ENCODE results near the gene DOK1. TPM values are rescaled to one million over a fixed set of nuclear protein-coding genes. Genes with fewer than 3 reads are reported as not detected.

Gene DOK1
- total RNA-seq, 1 experiment from 2014 or later, result 24.7 TPM

- Histone ChIP-seq H4K20me1 (ENCODE audit: insufficient read depth, low read depth, low read length) (peaks cover 13% of the 10 kb centered on the region; the same call in 1 of the 2 replicates), H3K27me3 (ENCODE audit: low read length) (no peaks in the 10 kb centered on the region)
Measured at GRCh38 chr2:74524005-74524404, 30.5 kb upstream of the DOK1 start.

GRCh38 chr2:74524955-74525716 lies 29.4 kb upstream of the DOK1 start:
- Histone ChIP-seq H3K4me1 (ENCODE audit: low read length) (peaks cover 24% of the 10 kb centered on the region), H2AFZ (ENCODE audit: low read length) (no peak overlapping the region), H3K9ac (ENCODE audit: low read length) (no peak overlapping the region), H3K27ac (ENCODE audit: low read length) (no peak overlapping the region), H3K36me3 (ENCODE audit: insufficient read depth, low read length) (peaks cover 31% of the 10 kb centered on the region), H3K79me2 (ENCODE audit: low read length) (peaks cover 23% of the 10 kb centered on the region), H3K4me3 (ENCODE audit: low read length) (no peak overlapping the region), H3K9me2 (replicated peaks; ENCODE audit: insufficient read depth, low read length) (no peaks in the 10 kb centered on the region), H3K9me3 (ENCODE audit: low read length) (no peaks in the 10 kb centered on the region), H4K20me1 (ENCODE audit: insufficient read depth, low read depth, low read length) (peaks cover 13% of the 10 kb centered on the region; the same call in 1 of the 2 replicates), H3K4me2 (ENCODE audit: low read depth, low read length, poor library complexity, severe bottlenecking) (no peak overlapping the region), H3K27me3 (ENCODE audit: low read length) (no peaks in the 10 kb centered on the region)
- no peak for DNase-seq

More at GRCh38 chr2:74524005-74524404, 30.5 kb upstream of the DOK1 start:
- peaks cover 24% of the 10 kb centered on the region for H3K4me1 ChIP-seq (ENCODE audit: low read length)
- no peaks in the 10 kb centered on the region for H3K9me3 ChIP-seq (ENCODE audit: low read length)
- no peak overlapping the region for H3K4me2 ChIP-seq (ENCODE audit: low read depth, low read length, poor library complexity, severe bottlenecking)
- no peak overlapping the region for H3K27ac ChIP-seq (ENCODE audit: low read length)
- no peaks in the 10 kb centered on the region for H3K9me2 ChIP-seq (replicated peaks; ENCODE audit: insufficient read depth, low read length)
- no peak overlapping the region for H3K4me3 ChIP-seq (ENCODE audit: low read length)
- H3K36me3 ChIP-seq (ENCODE audit: insufficient read depth, low read length), result peaks cover 31% of the 10 kb centered on the region
- H3K9ac ChIP-seq (ENCODE audit: low read length), result no peak overlapping the region
- no peak for DNase-seq
- peaks cover 15% of the 10 kb centered on the region for H3K79me2 ChIP-seq (ENCODE audit: low read length)
- H2AFZ ChIP-seq (ENCODE audit: low read length), result no peak overlapping the region

- H3K9me3 ChIP-seq (ENCODE audit: low read length), result no peaks in the 10 kb centered on the region
- H4K20me1 ChIP-seq (ENCODE audit: insufficient read depth, low read depth, low read length), result peaks cover 13% of the 10 kb centered on the region; the same call in 1 of the 2 replicates
- peak within 1 kb of the TSS; percentile 7 for H3K4me2 ChIP-seq (ENCODE audit: low read depth, low read length, poor library complexity, severe bottlenecking)
- no peak within 1 kb of the TSS for H2AFZ ChIP-seq (ENCODE audit: low read length)
- no peaks in the 10 kb centered on the region for H3K9me2 ChIP-seq (replicated peaks; ENCODE audit: insufficient read depth, low read length)
- no peaks in the 10 kb centered on the region for H3K27me3 ChIP-seq (ENCODE audit: low read length)
- H3K9ac ChIP-seq (ENCODE audit: low read length), result no peak within 1 kb of the TSS
- no peak within 1 kb of the TSS for H3K27ac ChIP-seq (ENCODE audit: low read length)
- no peak within 1 kb of the TSS for H3K4me3 ChIP-seq (ENCODE audit: low read length)
- DNase-seq, result peak; percentile 92
- H3K4me1 ChIP-seq (ENCODE audit: low read length), result peaks cover 30% of the 10 kb centered on the region
- H3K36me3 ChIP-seq (ENCODE audit: insufficient read depth, low read length), result peaks cover 31% of the 10 kb centered on the region
- H3K79me2 ChIP-seq (ENCODE audit: low read length), result peaks cover 31% of the 10 kb centered on the region
Measured at GRCh38 chr2:74525717-74526648, 28.5 kb upstream of the DOK1 start, which contains the start of gene DQX1. TSS of gene DQX1 (minus strand) at chr2:74526231. CDS start at chr2:74525729, 502 bp downstream.

- no peaks in the 10 kb centered on the region for H3K9me2 ChIP-seq (replicated peaks; ENCODE audit: insufficient read depth, low read length)
- H3K9me3 ChIP-seq (ENCODE audit: low read length), result no peaks in the 10 kb centered on the region
- H4K20me1 ChIP-seq (ENCODE audit: insufficient read depth, low read depth, low read length), result peaks cover 13% of the 10 kb centered on the region; the same call in 1 of the 2 replicates
- no peak overlapping the region for H2AFZ ChIP-seq (ENCODE audit: low read length)
- no peaks in the 10 kb centered on the region for H3K27me3 ChIP-seq (ENCODE audit: low read length)
- peaks cover 31% of the 10 kb centered on the region for H3K79me2 ChIP-seq (ENCODE audit: low read length)
- DNase-seq, result no peak
- no peak overlapping the region for H3K9ac ChIP-seq (ENCODE audit: low read length)
- H3K4me1 ChIP-seq (ENCODE audit: low read length), result peaks cover 38% of the 10 kb centered on the region
- peaks cover 31% of the 10 kb centered on the region for H3K36me3 ChIP-seq (ENCODE audit: insufficient read depth, low read length)
- peak overlapping the region; percentile 7 for H3K4me2 ChIP-seq (ENCODE audit: low read depth, low read length, poor library complexity, severe bottlenecking)
- H3K4me3 ChIP-seq (ENCODE audit: low read length), result no peak overlapping the region
- H3K27ac ChIP-seq (ENCODE audit: low read length), result no peak overlapping the region
Measured at GRCh38 chr2:74526649-74527230, 27.8 kb upstream of the DOK1 start.

- no peak for DNase-seq
- H3K4me2 ChIP-seq (ENCODE audit: low read depth, low read length, poor library complexity, severe bottlenecking), result peak overlapping the region; percentile 92
- no peaks in the 10 kb centered on the region for H3K9me2 ChIP-seq (replicated peaks; ENCODE audit: insufficient read depth, low read length)
- H3K27me3 ChIP-seq (ENCODE audit: low read length), result no peaks in the 10 kb centered on the region
- H3K9ac ChIP-seq (ENCODE audit: low read length), result peak overlapping the region; percentile 84; the same call in 1 of the 2 replicates
- H3K4me3 ChIP-seq (ENCODE audit: low read length), result peak overlapping the region; percentile 91
- peaks cover 38% of the 10 kb centered on the region for H3K4me1 ChIP-seq (ENCODE audit: low read length)
- H3K27ac ChIP-seq (ENCODE audit: low read length), result no peak overlapping the region
- H4K20me1 ChIP-seq (ENCODE audit: insufficient read depth, low read depth, low read length), result peaks cover 13% of the 10 kb centered on the region; the same call in 1 of the 2 replicates
- H3K36me3 ChIP-seq (ENCODE audit: insufficient read depth, low read length), result peaks cover 31% of the 10 kb centered on the region
- H3K79me2 ChIP-seq (ENCODE audit: low read length), result peaks cover 31% of the 10 kb centered on the region
- H3K9me3 ChIP-seq (ENCODE audit: low read length), result no peaks in the 10 kb centered on the region
- no peak overlapping the region for H2AFZ ChIP-seq (ENCODE audit: low read length)
Measured at GRCh38 chr2:74527741-74528140, 26.8 kb upstream of the DOK1 start.

GRCh38 chr2:74528600-74529356 lies 25.7 kb upstream of the DOK1 start:
- H3K4me3 ChIP-seq (ENCODE audit: low read length), result peak overlapping the region; percentile 91
- H3K9me3 ChIP-seq (ENCODE audit: low read length), result no peaks in the 10 kb centered on the region
- DNase-seq, result peak; percentile 82
- peak overlapping the region; percentile 84 for H3K9ac ChIP-seq (ENCODE audit: low read length)
- H3K27ac ChIP-seq (ENCODE audit: low read length), result peak overlapping the region; percentile 63
- no peak overlapping the region for H2AFZ ChIP-seq (ENCODE audit: low read length)
- H3K27me3 ChIP-seq (ENCODE audit: low read length), result no peaks in the 10 kb centered on the region
- peaks cover 31% of the 10 kb centered on the region for H3K79me2 ChIP-seq (ENCODE audit: low read length)
- H3K4me1 ChIP-seq (ENCODE audit: low read length), result peaks cover 38% of the 10 kb centered on the region
- H3K4me2 ChIP-seq (ENCODE audit: low read depth, low read length, poor library complexity, severe bottlenecking), result peak overlapping the region; percentile 92
- peaks cover 31% of the 10 kb centered on the region for H3K36me3 ChIP-seq (ENCODE audit: insufficient read depth, low read length)
- no peaks in the 10 kb centered on the region for H3K9me2 ChIP-seq (replicated peaks; ENCODE audit: insufficient read depth, low read length)
- H4K20me1 ChIP-seq (ENCODE audit: insufficient read depth, low read depth, low read length), result peaks cover 13% of the 10 kb centered on the region; the same call in 1 of the 2 replicates

- Histone ChIP-seq H3K9me2 (replicated peaks; ENCODE audit: insufficient read depth, low read length) (no peaks in the 10 kb centered on the region), H4K20me1 (ENCODE audit: insufficient read depth, low read depth, low read length) (peaks cover 13% of the 10 kb centered on the region; the same call in 1 of the 2 replicates), H3K27me3 (ENCODE audit: low read length) (no peaks in the 10 kb centered on the region), H3K9ac (ENCODE audit: low read length) (peak within 1 kb of the TSS; percentile 94), H3K36me3 (ENCODE audit: insufficient read depth, low read length) (peaks cover 31% of the 10 kb centered on the region), H3K27ac (ENCODE audit: low read length) (peak within 1 kb of the TSS; percentile 63), H2AFZ (ENCODE audit: low read length) (peak within 1 kb of the TSS; percentile 87), H3K4me2 (ENCODE audit: low read depth, low read length, poor library complexity, severe bottlenecking) (peak within 1 kb of the TSS; percentile 92), H3K4me3 (ENCODE audit: low read length) (peak within 1 kb of the TSS; percentile 91), H3K4me1 (ENCODE audit: low read length) (peaks cover 38% of the 10 kb centered on the region), H3K79me2 (ENCODE audit: low read length) (peaks cover 31% of the 10 kb centered on the region), H3K9me3 (ENCODE audit: low read length) (no peaks in the 10 kb centered on the region)
- DNase-seq, result peak; percentile 100
Measured at GRCh38 chr2:74529357-74530238, 24.9 kb upstream of the DOK1 start, which contains the start of the genes AUP1 and HTRA2. TSS of gene AUP1 (minus strand) at chr2:74529706. CDS start at chr2:74529629, 77 bp downstream. TSS of gene HTRA2 (plus strand) at chr2:74529933. CDS start at chr2:74530007, 74 bp downstream.
